GM12864 (cell line): Measurements from ENCODE around the gene MTO1.

Experiments
- DNase-seq: peaks from one replicate; pipeline ENCODE4 v3.0.0-alpha.2; 2011; ENCODE audit warnings: low read depth
- H3K4me3 ChIP-seq: 2 replicates; pipeline ENCODE4 v1.5.1; 2011; ENCODE audit warnings: mild to moderate bottlenecking, low read depth, low read length, control low read depth
- TF ChIP-seq, protein P1 (sequence below): IDR thresholded peaks from 2 replicates; pipeline ENCODE4 v1.5.1; 2011; ENCODE audit warnings: low read depth, mild to moderate bottlenecking, moderate library complexity, low read length, control low read depth, inconsistent platforms; ENCODE audit errors: missing control alignments

Gene MTO1

DNA sequence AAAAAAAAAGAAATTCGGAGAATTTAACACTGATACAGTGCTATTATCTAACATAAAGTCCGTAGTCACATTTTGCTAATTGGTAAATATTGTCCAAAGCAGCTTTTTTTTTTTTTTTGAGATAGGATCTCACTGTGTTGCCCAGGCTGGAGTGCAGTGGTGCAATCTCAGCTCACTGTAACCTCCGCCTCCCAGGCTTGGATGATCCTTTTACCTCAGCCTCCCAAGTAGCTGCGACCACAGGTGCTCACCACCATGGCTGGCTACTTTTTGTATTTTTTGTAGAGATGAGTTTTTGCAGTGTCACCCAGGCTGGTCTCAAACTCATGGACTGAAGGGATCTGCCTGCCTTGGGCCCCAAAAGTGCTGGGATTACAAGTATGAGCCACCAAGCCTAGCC is 15.9 kb downstream of the MTO1 start:
- no peak overlapping the region for H3K4me3 ChIP-seq
- no peak for DNase-seq
- TF ChIP-seq, protein P1, sequence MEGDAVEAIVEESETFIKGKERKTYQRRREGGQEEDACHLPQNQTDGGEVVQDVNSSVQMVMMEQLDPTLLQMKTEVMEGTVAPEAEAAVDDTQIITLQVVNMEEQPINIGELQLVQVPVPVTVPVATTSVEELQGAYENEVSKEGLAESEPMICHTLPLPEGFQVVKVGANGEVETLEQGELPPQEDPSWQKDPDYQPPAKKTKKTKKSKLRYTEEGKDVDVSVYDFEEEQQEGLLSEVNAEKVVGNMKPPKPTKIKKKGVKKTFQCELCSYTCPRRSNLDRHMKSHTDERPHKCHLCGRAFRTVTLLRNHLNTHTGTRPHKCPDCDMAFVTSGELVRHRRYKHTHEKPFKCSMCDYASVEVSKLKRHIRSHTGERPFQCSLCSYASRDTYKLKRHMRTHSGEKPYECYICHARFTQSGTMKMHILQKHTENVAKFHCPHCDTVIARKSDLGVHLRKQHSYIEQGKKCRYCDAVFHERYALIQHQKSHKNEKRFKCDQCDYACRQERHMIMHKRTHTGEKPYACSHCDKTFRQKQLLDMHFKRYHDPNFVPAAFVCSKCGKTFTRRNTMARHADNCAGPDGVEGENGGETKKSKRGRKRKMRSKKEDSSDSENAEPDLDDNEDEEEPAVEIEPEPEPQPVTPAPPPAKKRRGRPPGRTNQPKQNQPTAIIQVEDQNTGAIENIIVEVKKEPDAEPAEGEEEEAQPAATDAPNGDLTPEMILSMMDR: no peak

- TF ChIP-seq, protein P1: no peak
- no peak overlapping the region for H3K4me3 ChIP-seq
- no peak for DNase-seq
These were observed 20.4 kb downstream of the MTO1 start for GRCh38 chr6:73481969-73482368.

GRCh38 chr6:73484438-73484837 is 22.9 kb downstream of the MTO1 start:
- no peak for DNase-seq
- TF ChIP-seq, protein P1: no peak
- H3K4me3 ChIP-seq: no peak overlapping the region

GRCh38 chr6:73487473-73487872 is 25.9 kb downstream of the MTO1 start:
- DNase-seq: no peak
- no peak overlapping the region for H3K4me3 ChIP-seq
- TF ChIP-seq, protein P1: no peak

- TF ChIP-seq, protein P1: no peak
- DNase-seq: no peak
- no peak overlapping the region for H3K4me3 ChIP-seq
These were observed 29.8 kb downstream of the MTO1 start for GRCh38 chr6:73491377-73491776.

GRCh38 chr6:73497915-73498314 is 36.4 kb downstream of the MTO1 start:
- TF ChIP-seq, protein P1: no peak
- H3K4me3 ChIP-seq: no peak overlapping the region
- DNase-seq: no peak

- no peak for DNase-seq
- H3K4me3 ChIP-seq: no peak overlapping the region
- TF ChIP-seq, protein P1: no peak
These were observed 41.7 kb downstream of the MTO1 start for GRCh38 chr6:73503027-73503772.
